CD4-positive, alpha-beta T cell treated with Interleukin-15 for 4 hours (primary cell): ENCODE results near the gene RFK.
"Not testable (repeated sequence)": the region's sequence is repeated elsewhere in the genome, so short reads cannot be mapped to it uniquely, and the experiment has no call there.

Experiments used
- DNase-seq: peaks from one replicate; pipeline ENCODE4 v3.0.0-alpha.2; 2020; ENCODE audit warnings: low spot score

RFK gene

GRCh38 chr9:76370396-76371023 lies 23.7 kb downstream of the RFK start:
- no peak for DNase-seq

DNA sequence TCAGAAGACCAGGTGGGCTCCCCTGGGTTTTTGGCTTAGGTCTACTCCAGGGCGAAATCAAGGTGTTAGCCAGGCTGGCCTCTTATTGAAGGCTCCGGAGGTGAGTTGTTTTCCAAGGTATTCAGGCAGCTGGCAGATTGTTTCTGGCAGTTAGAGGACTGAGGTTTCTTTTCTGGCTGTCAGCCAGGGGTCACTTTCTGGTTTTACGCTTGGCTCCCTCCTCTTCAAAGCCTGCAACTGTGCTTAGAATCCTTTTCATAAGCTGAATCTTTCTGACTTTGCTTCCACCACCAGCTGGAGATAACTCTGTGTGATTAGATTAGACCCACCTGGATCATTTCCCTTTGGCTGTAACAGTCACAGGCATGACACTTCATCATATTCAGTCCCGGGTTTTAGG lies 24.6 kb downstream of the RFK start:
- no peak for DNase-seq

DNA sequence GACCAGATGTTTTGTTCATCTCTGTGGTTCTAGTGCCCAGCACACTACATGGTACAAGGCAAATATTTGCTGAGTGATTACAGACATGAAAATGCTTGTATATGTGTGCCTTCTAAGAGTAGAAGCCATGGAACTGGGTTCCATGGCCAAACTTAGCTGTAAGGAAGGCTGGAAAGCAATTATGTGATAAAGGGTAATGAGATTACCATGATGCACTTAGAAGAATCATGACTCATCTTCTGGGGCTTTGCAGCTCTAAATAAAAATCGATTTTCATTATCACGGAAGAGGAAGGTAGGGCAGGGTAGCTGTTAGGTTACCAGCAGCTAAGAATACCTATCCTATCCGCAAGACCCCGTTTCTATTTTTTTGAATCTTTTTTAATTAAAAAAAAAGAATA lies 28.0 kb downstream of the RFK start:
- DNase-seq, result no peak

DNA sequence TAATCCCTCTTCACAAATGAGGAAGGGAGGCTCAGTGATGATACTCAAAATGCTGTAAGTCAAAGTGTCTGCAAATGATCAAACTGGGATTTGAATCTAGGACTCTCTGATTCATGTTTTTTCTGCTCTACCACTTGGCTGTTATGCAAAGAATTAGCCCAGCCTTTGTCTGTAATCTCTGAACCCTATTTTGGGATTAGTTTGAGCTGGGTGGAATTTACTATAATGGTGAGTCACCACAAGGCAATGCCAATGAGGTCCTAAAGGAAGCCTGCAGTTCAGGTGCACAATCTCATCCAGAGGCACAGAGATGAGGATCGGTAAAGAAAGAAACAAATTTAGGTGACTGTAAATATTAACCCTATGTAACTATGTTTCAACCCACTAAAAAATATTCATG lies 29.2 kb downstream of the RFK start:
- no peak for DNase-seq

GRCh38 chr9:76363032-76363395 lies 31.2 kb downstream of the RFK start:
- DNase-seq, result no peak

- not testable (repeated sequence) for DNase-seq
Measured at GRCh38 chr9:76362332-76363031, 31.7 kb downstream of the RFK start.

DNA sequence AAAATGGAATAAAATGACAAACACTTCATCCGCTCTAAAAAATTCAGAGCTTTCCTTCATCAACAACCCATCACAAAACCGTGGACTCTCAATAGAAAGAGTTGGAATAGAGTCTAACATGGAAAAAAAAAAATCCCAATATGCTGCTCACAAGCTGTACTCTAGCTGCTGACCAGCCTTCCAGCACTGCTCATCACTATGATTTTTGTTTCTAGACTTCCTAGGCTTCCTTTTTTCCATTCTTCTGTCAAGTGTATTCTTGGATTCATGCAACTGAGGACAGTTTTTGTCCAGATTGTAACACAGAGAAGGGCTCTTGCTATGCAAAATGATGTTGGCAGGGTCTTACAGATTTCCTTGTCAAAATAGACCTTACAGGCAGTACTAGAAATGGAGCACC lies 34.5 kb downstream of the RFK start:
- no peak for DNase-seq

- DNase-seq, result no peak
Measured at GRCh38 chr9:76359365-76359764, 34.9 kb downstream of the RFK start.

DNA sequence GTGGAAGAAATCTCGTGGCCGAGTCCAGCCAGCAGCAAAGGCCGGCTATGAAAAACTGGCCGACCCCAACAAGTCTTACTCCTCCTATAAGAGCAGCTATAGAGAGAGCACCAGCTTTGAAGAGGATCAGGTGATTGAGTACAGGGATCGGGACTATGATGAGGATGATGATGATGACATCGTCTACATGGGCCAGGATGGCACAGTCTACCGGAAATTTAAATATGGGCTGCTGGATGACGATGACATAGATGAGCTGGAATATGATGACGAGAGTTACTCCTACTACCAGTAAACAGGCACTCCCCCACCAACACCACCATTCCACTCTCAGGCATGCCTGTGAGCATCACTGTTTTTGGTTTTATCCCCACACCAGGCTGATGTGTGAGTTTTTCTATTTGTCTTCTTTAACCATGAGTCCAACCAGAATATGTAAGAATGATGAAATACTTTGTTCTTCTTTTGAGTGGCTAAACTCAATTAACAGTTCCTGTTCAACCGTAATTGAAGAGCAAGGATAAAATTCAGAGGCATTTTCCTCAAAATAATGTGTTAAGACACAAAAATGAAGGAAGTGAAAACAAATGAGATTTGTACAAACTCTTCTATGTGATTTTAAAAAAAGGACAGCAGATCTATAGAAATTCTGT lies 35.5 kb downstream of the RFK start:
- no peak for DNase-seq

DNA sequence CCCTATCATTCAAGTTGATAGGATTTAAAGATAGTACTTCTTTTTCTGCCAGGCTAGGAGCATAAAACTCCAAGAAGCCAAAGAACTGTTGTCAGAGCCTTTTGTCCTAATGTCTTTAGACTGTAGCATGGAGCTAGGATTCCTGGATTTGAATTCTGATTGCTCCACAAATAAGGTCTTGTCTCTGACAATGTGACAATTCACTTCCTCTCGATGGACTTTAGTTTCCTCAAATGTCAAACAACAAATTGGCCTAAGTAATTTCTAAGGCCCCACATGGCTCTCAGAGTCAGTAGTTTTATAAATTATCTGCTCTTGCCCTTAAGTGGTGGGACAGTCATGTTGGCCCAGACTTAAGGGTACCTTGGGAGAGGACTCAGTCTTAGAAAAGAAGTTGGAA lies 36.7 kb downstream of the RFK start:
- DNase-seq, result no peak

- no peak for DNase-seq
Measured at GRCh38 chr9:76355886-76356285, 38.3 kb downstream of the RFK start.

- no peak for DNase-seq
Measured at GRCh38 chr9:76354221-76354620, 40.0 kb downstream of the RFK start.

- no peak for DNase-seq
Measured at GRCh38 chr9:76353280-76353679, 40.9 kb downstream of the RFK start.

- DNase-seq, result no peak
Measured at GRCh38 chr9:76352026-76352620, 42.1 kb downstream of the RFK start.

- DNase-seq, result no peak
Measured at GRCh38 chr9:76351006-76351405, 43.2 kb downstream of the RFK start.

DNA sequence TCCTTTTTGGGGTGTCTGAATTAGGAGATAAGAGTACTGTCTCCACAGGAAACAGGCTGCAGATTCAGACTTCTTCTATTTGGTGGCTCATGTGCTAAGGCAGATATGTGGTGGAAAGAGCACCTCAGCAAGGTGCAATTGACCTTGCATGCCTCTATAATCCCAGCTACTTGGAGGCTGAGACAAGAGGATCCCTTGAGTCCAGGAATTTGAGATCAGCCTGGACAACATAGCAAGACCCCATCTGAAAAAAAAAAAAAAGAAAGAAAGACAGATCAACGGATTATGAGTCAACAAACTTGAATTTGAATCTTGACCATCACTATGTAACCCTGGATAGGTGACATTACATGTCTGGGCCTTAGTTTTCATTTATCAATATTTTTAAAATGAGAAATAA lies 44.4 kb downstream of the RFK start:
- DNase-seq, result no peak

GRCh38 chr9:76342858-76343257 lies 51.4 kb downstream of the RFK start:
- no peak for DNase-seq

- DNase-seq, result no peak
Measured at GRCh38 chr9:76342201-76342600, 52.0 kb downstream of the RFK start.

GRCh38 chr9:76341616-76342015 lies 52.6 kb downstream of the RFK start:
- no peak for DNase-seq

GRCh38 chr9:76338418-76338817 lies 55.8 kb downstream of the RFK start:
- no peak for DNase-seq

- DNase-seq, result no peak
Measured at GRCh38 chr9:76336027-76336426, 58.2 kb downstream of the RFK start.
